Hindlimb muscle (tissue), 1 donor: Measurements from ENCODE around the gene PALMD. TPM values are rescaled to one million over a fixed set of nuclear protein-coding genes. Genes with fewer than 3 reads are reported as not detected.

Source experiments
- DNase-seq: peaks from one replicate; pipeline ENCODE4 v3.0.0-alpha.2; 2013
- polyA plus RNA-seq: library from polyadenylated mRNA; unstranded; fragments of 120-200 nt; gene quantifications from one replicate; pipeline ENCODE4 v1.2.1, GENCODE V29; 2013; ENCODE audit not compliant: insufficient read length

Gene PALMD
- polyA plus RNA-seq, 1 donor = 106 TPM

DNA sequence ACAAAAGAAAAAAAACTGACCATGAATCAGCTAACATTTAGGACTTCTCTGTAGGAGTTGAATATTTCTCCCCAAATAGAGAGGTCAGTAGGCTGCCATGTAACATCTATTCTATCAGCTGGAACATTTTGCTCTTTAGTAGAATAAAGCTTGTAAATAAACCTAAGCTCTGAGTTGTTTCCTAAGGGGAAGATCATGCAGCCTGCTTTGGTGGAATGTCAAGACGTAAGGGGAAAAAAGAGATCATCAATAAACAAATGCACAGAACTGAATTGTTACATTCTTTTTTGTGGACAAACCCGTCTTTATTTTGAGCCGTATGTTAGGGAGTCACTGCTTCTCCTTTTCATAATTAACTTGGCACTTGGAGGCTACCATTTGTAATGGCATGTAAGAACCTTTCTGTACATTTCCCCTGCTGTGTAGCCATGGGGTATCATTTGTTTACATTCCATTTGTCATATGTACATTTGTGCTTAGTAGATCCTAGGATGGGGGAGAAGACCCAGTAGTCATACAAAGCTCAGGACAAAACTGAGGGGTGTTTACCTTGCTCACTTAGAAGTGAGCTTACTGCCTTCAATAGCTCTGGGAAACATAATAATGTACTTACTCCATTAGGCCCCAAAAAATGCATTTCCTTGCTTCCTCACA is 10.8 kb upstream of the PALMD start:
- no peak for DNase-seq

DNA sequence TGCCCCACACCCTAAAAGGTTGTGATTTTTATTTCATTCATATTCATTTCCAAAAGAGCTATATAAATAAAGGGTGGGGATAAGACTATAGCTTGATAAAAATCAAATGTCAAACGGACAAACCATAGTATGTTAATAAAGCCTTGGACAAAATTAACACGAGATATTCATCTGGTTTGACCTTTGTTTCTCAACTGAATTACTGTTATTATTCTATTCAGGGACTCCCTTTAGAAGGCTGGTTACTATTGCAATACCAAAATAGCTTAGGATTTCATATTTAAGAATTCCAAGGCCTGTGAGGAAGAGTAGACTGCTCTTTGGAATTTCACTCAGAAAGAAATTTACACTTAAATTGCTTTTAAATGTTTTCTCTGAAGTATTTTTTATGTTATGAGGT is 10.2 kb upstream of the PALMD start:
- no peak for DNase-seq

DNA sequence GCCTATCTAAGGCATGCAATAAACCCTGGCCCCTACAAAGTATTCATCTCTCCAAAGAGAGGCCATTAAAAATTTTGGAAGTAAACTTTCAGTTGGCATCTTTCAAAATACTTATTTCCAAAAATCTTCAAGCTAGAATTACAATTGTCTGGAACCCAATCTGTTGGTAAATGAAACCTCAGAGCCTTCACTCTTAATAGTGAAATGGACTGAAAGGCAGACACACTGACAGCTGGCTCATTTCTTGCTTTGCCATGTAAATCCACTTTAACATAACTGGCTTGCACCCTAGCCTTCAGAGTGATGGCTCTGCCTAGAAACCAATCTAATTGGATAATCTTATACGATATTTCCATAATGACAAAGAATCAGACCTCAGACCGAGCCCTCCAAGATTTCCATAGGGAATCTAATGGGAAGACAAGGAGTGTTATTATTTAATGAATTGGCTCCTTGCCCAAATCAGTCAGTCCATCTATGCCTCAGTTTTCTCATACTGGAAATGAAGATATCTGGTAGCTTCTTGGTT is 9.2 kb upstream of the PALMD start:
- DNase-seq = no peak

DNA sequence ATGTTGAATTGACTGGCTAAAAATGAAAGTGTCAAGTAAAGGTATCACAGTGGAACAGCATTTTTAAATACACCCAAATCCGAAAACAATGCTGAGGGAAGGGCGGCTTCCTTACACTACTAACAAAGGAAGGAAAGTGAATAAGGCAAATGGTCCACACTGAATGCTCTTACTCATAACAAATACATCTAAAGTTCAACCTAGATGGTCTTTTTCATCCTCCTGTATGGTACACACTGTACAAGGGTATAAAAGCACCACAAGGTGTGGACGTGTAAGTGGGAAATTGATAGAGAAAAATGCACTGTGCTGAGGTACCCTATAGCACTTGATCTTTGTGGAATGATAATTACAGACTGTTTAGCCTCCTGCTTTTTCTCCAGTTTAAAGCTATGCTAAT is 7.1 kb upstream of the PALMD start:
- no peak for DNase-seq

DNA sequence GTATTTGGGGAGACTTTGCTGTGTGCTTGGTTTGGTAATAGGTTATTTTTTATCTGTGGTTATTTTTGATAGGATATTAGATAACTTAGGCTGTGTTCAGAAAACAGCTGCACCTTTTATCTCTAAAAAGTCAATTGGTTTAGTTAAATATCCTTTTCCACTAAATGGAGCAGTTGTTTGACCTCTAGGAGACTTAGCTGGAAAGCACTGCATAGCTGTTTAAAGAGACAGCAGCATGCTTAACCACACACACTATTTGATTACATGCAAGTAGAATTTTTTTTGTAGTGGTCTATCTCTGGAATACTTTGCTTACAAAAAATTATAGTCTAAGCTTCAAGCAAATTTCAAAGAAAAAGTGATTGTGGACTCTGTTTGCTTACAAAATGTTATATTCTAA is 6.5 kb upstream of the PALMD start:
- DNase-seq = no peak

DNA sequence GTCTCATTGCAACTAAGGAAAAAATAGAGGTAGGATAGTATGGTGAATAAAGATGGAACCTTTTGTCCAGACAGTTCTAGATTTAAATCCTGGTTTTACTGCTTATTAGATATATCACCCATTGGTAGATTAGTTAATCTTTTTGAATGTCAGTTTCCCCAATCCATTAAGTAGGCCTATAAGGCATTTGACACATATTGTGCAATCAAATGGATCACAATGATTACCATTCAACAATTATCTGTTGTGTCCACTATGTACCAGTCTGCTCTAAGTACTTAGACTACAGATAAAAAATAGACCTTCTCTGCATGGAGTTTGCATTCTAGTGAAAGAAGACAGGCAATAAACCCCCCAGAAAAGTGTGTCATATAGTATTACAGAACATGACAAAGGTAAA is 6.0 kb upstream of the PALMD start:
- no peak for DNase-seq

DNA sequence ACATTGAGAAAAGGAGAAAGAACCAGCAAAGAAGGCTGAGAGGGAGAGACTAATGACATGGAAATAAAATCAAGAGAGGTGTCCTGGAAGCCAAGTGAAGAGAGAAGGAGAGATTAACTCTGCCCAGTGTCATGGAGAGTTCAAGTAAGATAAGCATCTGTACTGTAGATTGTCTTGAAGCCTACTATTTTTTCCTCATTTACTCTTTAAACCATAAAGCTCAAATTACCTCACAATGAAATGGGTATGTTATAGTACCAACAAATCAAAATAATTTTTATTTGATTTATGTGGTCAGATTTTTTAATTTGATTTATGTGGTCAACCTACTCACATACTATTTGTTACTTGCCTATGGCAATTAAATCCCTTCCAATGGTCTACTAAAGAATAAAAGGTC is 5.2 kb upstream of the PALMD start:
- DNase-seq = no peak

DNA sequence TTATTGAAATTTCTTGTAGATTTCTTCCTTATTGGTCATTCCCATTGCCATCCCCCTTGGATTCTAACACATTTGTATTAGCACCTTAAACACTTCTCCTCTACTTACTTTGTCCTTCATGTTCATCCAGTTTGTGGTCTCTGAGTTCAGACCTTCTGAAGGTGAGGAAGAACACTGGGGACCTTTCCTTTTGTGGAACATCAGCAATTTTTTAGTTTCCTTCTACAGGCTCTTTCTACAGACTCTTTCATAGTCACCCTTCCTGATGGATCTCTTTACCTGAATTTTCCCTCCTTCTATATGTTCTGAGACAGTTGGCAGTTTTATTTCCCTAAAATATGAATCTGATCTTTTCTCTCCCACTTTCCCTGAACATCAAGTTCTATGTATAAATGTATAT is 4.4 kb upstream of the PALMD start:
- no peak for DNase-seq

DNA sequence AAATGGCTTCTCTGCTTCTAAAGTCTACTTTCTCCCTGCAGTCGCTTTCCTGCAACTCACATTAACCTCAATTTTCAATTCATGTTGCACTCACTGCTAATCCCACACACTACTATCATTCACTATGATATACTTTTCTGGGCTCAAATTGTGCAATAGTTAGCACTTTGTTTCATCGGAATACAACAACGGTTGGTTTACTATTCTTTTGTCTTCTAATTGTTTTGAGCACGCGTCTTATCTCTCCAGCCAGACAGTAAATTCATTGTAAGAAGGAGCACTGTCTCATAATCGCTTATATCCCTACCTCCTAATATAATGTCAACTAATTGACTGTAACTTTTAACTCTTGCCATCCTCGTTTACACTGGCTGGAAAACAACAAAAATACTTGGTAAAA is 3.9 kb upstream of the PALMD start:
- no peak for DNase-seq

DNA sequence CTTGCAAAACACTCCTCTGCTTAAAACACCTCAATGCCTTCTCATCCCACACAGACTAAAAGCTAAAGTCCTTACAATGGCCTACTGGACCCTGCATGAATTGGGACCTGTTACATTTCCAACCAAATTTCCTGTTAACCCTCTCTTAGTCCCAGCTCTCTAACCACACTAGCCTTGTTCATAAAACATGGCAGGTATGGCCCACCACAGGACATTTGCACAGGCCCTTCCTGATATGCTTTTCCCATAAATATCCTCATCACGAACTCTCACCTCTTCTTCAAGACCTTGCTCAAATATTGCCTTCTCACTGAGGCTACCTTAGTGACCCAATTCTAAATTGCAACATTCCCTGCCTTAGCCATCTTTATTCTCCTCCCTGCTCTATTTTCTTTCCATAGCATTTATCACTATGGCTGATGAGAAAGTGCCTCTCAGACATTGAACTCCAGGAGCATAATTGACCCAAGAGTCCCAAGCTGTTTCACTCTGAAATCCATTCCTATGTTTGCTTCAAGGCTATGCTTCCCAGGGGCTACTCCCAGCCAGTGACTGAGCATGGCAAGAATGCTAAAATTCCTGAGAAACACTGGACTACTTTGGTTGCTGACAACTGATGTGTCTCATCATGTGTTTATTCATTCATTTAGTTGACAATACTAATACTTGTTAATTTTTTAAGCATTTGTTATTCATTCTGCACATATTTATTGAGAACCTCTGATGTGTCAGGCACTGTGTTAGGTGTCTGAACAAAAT is 2.7 kb upstream of the PALMD start:
- no peak for DNase-seq

DNA sequence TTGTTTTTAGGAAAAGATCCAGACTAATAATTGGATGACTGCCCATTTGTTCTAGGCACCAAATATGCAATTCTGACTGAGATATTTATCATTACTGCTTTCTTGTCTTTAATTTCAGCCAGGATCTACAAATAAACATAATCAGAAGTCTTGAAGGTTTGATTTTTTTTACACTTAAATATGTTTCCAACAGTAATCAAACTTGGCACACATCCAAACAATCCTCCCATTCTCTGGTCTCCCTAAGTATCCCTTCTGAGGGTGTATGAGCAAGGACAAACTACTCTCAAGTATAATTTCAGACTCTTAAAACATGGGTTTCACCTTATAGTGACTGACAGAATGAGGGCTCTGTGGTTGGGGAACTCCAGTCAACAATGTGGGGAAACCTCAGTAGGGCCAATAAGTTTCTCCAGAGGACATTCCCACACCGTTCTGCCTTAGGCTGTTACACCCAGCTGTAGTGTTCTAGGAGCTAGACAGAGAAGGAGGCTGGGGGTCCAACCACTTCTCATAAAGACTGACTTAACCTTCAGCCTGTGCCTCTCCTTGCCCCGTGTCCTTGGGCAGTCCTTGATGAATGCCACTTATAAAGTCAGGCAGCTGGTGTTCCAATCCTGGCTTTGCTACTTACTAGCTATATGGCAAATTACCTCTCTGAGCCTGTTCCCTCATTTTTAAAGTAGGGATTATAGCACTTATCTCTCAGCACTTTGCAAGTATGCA is 1.5 kb upstream of the PALMD start:
- DNase-seq = no peak

DNA sequence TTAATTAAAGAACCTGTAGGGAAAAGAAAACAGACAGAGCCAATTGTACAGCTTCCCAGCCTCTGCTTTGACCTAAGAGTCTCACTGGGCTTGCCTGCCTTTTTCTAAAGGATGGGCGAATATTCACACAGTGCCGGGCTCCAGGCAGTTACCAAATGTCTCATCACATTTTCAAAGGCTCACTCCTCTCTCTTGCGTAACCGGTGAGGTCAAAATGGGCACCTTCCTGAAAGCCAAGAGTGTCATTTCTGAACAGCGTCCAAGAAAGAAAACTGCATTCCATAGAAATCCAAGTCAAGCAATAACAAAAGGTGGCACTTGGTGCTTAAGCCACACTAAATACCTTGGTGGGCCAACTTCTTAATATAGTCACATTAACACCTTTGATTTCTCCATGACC is 710 bp upstream of the PALMD start:
- DNase-seq = no peak

DNA sequence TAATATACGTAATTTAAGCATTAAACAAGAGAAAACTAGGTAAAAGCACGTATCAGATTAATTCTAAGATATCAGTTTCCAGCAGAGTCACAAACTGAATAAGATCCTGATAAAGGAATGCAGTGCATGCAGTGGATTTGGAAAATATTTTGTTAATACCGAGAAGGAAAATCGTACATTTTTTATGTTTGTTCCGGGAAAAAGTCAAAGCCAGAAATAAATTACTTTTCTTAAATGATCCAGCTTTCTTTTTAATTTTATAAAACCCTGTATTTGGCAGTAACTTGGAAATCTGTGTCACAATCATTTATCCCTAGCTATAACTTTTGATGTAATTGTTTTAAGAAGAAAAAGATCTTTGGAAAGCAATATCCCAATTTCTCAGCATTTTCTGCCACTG is 955 bp downstream of the PALMD start:
- DNase-seq = no peak

DNA sequence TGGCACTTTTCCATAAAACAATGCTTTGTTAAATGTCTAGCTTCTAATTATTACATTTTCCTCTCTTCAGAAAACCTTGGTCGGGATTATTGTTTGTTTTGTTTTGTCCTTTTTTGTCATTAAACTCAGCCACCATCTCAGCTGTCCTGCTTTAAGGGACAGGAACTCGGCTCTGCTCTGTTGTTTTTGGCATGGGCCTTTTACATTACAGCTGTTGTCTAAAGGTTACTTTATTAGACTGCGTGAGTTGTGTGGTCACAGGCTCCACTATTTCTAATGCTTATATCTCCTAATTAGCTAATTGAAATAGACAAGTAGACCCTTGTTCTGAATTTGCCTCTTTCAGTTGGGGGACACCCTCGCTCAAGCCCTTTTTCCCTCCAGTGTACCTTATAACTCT is 1.6 kb downstream of the PALMD start:
- no peak for DNase-seq

DNA sequence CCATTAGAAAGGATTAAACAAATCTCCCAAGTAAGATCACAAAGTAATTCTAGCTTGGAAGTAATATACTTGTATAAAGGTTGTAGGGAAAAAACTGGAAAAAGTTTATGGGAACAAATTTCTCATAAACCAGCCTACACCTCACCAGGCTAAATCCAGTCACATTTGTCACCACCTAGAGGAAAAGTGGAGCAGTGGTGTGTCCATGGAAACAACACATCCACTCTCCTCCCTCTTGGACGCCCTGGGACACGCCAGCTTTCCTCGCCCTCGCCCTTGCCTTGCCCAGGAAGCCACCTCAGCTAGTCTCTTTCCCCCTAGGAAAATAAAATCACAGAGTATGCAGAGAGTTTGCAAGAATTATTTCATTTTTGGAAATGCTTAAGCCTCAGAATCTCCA is 2.2 kb downstream of the PALMD start:
- no peak for DNase-seq

DNA sequence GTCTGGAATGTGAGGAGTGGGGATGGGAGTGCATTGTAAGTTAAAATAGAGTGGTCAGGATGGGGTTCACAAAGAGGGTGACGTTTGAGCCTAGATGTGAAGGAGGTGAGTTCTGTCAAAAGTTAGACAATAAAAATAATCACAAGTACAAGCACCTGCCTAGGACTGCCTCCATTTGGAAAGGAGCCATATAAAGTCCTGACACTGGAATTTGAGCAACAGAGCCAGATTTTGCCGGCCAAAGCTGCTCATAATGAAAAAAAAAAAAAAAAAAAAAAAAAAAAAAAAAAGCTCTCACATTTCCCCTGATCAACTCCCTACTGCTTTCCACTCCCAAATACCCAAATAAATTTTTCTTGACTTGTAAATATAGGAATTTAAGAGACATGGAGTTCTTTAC is 4.1 kb downstream of the PALMD start:
- no peak for DNase-seq

DNA sequence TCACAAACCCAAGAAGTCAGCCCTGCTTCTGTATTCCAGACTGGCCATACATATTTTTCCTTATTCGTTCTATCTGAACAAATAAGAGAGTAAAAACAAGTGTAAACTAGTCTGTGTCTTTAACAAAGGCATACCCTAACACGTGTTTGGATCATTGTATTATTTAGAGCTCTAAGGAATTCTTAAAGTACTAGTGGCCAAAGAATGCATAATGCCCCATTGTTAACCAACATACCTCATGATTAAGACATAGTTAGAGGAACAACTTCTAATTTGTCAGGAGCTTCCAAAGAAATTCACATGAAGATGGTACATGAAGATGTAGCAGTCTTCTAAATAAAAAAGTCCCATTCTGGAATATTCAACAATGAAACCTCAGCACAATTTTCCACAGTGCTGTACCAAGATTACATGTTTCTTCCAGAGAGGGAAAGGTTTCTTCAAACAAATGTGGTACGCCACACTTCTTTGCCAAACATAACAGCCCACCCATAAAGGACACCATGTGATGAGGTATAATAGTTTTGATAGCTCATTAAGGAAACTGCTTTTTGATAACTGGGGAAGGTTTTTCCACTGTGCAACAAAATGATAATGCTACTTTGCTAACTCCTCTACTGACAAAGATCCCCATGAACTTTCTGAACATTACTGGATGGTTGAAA is 5.0 kb downstream of the PALMD start:
- DNase-seq = no peak

DNA sequence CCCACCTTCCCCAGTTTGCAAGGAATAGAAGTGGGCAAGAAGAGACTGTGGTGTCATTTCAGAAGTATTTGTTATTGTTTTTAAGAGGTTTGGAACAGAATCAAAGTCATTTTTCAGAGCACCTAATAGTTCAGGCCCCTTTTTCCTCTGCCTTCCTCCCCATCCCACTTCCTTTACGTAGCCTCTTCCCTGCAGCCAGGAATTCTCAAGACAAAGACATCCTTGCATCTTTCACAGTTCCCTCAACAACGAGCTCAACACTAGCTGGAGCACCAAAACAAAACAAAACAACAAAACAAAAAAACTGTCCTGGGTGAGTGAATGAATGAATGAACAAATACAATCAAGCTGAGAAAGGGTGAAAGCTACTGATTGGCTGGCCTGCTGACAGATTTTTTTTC is 7.0 kb downstream of the PALMD start:
- no peak for DNase-seq

DNA sequence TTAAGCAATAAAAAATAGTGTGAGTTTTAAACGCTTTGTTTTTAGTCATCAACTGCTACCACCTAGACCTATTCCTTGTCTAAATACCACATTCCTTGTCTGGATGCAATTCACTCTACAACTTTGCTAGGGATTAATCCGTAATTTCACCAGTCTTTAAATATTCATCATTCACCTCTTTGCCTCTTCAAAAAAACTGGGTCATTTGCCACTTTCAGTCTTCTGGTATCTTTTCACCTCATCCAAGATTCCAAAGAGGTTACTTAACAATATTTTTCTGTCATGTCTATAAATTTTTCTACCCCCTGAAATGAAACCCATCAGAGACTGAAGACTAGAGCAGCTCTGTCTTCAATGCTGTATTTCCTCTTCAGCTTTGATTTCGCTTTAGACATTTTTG is 9.5 kb downstream of the PALMD start:
- no peak for DNase-seq

DNA sequence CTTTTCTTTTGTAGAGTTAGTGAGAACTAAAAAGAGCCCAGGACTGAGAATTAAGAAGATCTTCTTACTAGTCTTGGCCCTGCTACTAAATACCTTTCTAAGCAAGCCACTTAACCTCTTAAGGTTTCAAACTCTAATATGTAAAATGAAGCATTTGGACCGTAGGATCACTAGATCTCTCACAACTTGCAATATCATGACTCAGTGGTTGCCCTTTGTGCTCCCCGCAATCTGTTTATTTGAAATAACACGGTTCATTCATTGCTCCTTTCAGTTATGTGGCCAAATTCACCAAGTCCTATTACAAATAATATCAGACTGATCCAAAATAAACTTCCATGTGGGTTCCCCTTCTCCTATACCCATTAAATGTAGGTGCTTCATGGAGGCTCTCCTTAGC is 10.8 kb downstream of the PALMD start:
- no peak for DNase-seq

DNA sequence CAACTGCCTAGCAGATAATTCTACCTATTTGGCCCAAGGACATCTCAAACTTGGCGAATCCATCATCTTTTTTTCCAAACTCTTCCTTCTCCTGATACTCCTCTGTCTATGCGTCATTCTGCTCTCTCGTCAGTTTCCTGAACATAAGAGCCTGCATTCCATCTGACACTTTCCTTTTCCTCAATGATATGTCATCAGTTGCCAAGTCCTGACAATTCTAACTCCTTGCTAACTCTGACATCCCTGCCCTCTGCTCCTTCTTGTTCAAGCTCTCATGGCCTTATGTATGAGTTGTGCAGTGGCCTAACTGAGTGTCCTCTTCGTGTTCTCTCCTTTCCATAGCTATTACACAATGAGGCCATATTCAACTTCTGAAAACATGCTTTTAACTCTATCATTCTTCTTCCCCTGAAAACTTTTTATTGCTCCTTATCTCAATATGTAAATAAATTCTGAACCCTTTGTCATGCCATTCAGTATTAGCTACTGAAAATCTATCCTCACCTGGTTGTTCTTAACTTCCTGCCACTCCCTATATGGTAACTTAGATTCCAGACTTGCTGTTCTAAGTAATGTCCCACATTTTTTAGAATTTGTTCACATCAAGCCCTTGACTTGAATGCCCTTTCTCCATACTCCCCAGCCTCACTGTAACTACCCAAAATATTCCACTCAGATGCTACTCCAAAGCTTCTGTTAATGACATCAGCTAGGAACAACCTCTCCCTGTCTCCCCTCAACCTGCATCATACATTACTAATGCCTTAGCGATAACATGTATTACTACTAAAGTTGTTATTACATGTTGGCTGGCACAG is 11.5 kb downstream of the PALMD start:
- DNase-seq = no peak

DNA sequence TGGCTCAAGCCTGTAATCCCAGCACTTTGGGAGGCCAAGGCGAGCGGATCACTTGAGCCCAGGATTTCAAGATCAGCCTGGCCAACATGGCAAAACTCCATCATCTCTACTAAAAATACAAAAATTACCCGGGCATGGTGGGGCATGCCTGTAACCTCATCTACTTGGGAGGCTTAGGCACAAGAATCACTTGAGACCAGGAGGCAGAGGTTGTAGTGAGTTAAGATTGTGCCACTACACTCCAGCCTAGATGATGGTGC is 12.0 kb downstream of the PALMD start:
- DNase-seq = no peak

DNA sequence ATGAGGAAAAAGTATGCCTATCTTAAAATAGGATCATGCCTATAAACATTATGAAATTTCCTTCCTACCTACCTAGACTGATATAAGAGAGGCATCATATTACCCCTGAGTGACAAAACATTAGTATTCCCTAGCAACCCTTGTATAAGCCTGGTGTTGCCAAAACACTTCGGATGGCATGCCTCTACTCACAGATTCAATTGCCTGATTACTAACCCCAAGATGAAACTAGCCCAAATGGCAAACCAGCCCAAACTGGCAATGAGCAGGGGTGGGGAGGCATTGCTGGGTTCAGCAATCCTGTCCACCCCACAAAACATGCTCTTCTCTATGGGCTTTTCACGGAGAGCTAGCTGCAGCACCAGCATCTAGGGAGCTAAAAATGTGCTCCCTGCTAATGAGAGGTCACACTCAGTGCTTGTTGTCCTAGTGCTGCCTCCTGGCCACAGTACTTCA is 13.9 kb downstream of the PALMD start:
- no peak for DNase-seq
